GM21367 (cell line): ENCODE data around the gene C12orf50.
"Not testable (repeated sequence)": the region's sequence is repeated elsewhere in the genome, so short reads cannot be mapped to it uniquely, and the experiment has no call there.

Source experiments
- ATAC-seq: cut with Tn5 transposase; IDR thresholded peaks from one replicate; pipeline ENCODE4 v1.9.1; 2021; ENCODE audit not compliant: unreplicated experiment

C12orf50 gene

GRCh38 chr12:88029093-88029665 is at the start of gene C12orf50:
Gene C12orf50 (minus strand): TSS chr12:88029401. CDS start chr12:88026962, 2,439 bp downstream.
- no peak for ATAC-seq

GRCh38 chr12:88067301-88067700 is 38.1 kb upstream of the C12orf50 start:
- no peak for ATAC-seq

- peak; percentile 85 for ATAC-seq
These were observed 34.2 kb upstream of the C12orf50 start for GRCh38 chr12:88063375-88063774.

GRCh38 chr12:88062474-88062873 is 33.3 kb upstream of the C12orf50 start:
- peak; percentile 72 for ATAC-seq

GRCh38 chr12:88058719-88059077 is 29.5 kb upstream of the C12orf50 start:
- no peak for ATAC-seq

- ATAC-seq, result no peak
These were observed 29.0 kb upstream of the C12orf50 start for GRCh38 chr12:88057994-88058718.

- ATAC-seq, result no peak
These were observed 27.4 kb upstream of the C12orf50 start for GRCh38 chr12:88056571-88056970.

GRCh38 chr12:88052686-88053085 is 23.5 kb upstream of the C12orf50 start:
- ATAC-seq, result peak; percentile 68

GRCh38 chr12:88044035-88044434 is 14.8 kb upstream of the C12orf50 start:
- ATAC-seq, result no peak

GRCh38 chr12:88037770-88038169 is 8.6 kb upstream of the C12orf50 start:
- no peak for ATAC-seq

- no peak for ATAC-seq
These were observed 7.3 kb upstream of the C12orf50 start for GRCh38 chr12:88036353-88036965.

- peak; percentile 14 for ATAC-seq
These were observed 6.7 kb upstream of the C12orf50 start for GRCh38 chr12:88035907-88036289.

- ATAC-seq, result peak; percentile 100
These were observed 6.2 kb upstream of the C12orf50 start for GRCh38 chr12:88035271-88035906.

GRCh38 chr12:88031161-88031560 is 2.0 kb upstream of the C12orf50 start:
- ATAC-seq, result not testable (repeated sequence)

- ATAC-seq, result no peak
These were observed 3.0 kb downstream of the C12orf50 start for GRCh38 chr12:88026196-88026595.

- no peak for ATAC-seq
These were observed 11.2 kb downstream of the C12orf50 start for GRCh38 chr12:88017964-88018363.

- ATAC-seq, result no peak
These were observed 13.4 kb downstream of the C12orf50 start for GRCh38 chr12:88015825-88016224.

- ATAC-seq, result no peak
These were observed 17.4 kb downstream of the C12orf50 start for GRCh38 chr12:88011755-88012154.

GRCh38 chr12:88006351-88006750 is 22.9 kb downstream of the C12orf50 start:
- no peak for ATAC-seq

GRCh38 chr12:88001327-88001726 is 27.9 kb downstream of the C12orf50 start:
- ATAC-seq, result no peak

- peak; percentile 91 for ATAC-seq
These were observed 33.5 kb downstream of the C12orf50 start for GRCh38 chr12:87995581-87996178.
